A549 (cell line): ENCODE results near the gene CACNA1I. TPM values are rescaled to one million over a fixed set of nuclear protein-coding genes. Genes with fewer than 3 reads are reported as not detected.

Experiments used
- ATAC-seq, 2 experiments: fragments of 200-7000 bp in 1 of 2; fragments of >200 bp in 1 of 2; cut with Nextera tagmentation in 1 of 2; cut with Tn5 transposase in 1 of 2; 3 replicates each; pipeline versions ENCODE4 v1.8.0 to v1.9.1; 2018 to 2020; ENCODE audit warnings: mild to moderate bottlenecking in 1 of 2, moderate library complexity in 1 of 2
- CTCF ChIA-PET: fragments of 300-600 bp; sonication (Branson Sonifier 250); formaldehyde crosslinking; extraction: SDS; loops from one replicate; lab custom pipeline; 2021; ENCODE audit warnings: antibody characterized with exemption, inconsistent platforms; lab: Yijun Ruan, JAX
- POLR2A ChIA-PET: fragments of 350-600 bp; formaldehyde crosslinking; extraction: SDS; loops from one replicate; lab custom pipeline; 2021; ENCODE audit warnings: antibody characterized with exemption, inconsistent platforms; lab: Yijun Ruan, JAX
- DNase-seq, 2 experiments: peaks; one replicate each; pipeline versions ENCODE4 v3.0.0 to v3.0.0-alpha.2; 2011 to 2016; ENCODE audit warnings: low read depth in 1 of 2, low spot score in 1 of 2
- FAIRE-seq: peaks from 2 replicates; lab custom pipeline; 2011; peaks lifted over from hg19 to GRCh38; lab: Jason Lieb, UNC
- H3K27ac ChIP-seq, 2 experiments: fragments of >200 bp; sonication (Bioruptor Twin); formaldehyde crosslinking; 3 replicates each; pipeline ENCODE4 v1.5.1; 2016 to 2017
- H3K4me1 ChIP-seq: fragments of >200 bp; sonication (Bioruptor Twin); formaldehyde crosslinking; 3 replicates; pipeline ENCODE4 v1.6.1; 2016
- H3K4me2 ChIP-seq: fragments of >200 bp; sonication (Bioruptor Twin); formaldehyde crosslinking; 3 replicates; pipeline ENCODE4 v1.6.1; 2016
- H3K4me3 ChIP-seq: fragments of >200 bp; sonication (Bioruptor Twin); formaldehyde crosslinking; 3 replicates; pipeline ENCODE4 v1.5.1; 2016
- H3K9me3 ChIP-seq: fragments of >200 bp; sonication (Bioruptor Twin); formaldehyde crosslinking; 3 replicates; pipeline ENCODE4 v1.6.1; 2016
- CHD2 ChIP-seq: fragments of 150-350 bp; IDR thresholded peaks from 2 replicates; pipeline ENCODE4 v1.6.1; 2014; ENCODE audit warnings: low read length; ENCODE audit not compliant: partially characterized antibody
- FOSL2 ChIP-seq, 2 experiments: fragments of 450-650 bp in 1 of 2; fragments of >200 bp in 1 of 2; sonication (Bioruptor Twin) in 1 of 2; formaldehyde crosslinking; IDR thresholded peaks; 2 replicates each; pipeline versions ENCODE4 v1.5.0 to v1.6.1; 2016 to 2020; ENCODE audit warnings: mild to moderate bottlenecking in 1 of 2, moderate library complexity in 1 of 2
- HDAC2 ChIP-seq: fragments of 200-600 bp; sonication (generic); IDR thresholded peaks from 2 replicates; pipeline ENCODE4 v1.6.1; 2016
- KDM1A ChIP-seq: fragments of 200-600 bp; sonication (generic); IDR thresholded peaks from 2 replicates; pipeline ENCODE4 v1.6.1; 2016; ENCODE audit warnings: low read depth, mild to moderate bottlenecking
- KDM5A ChIP-seq: fragments of 200-600 bp; sonication (generic); IDR thresholded peaks from 2 replicates; pipeline ENCODE4 v1.6.1; 2016; ENCODE audit warnings: antibody characterized with exemption, mild to moderate bottlenecking
- MYC ChIP-seq: IDR thresholded peaks from 2 replicates; pipeline ENCODE4 v1.6.1; 2012; ENCODE audit warnings: mild to moderate bottlenecking, inconsistent platforms, low read length, improper control_type of control experiment, borderline replicate concordance
- NR3C1 ChIP-seq: fragments of >200 bp; sonication (Bioruptor Twin); formaldehyde crosslinking; IDR thresholded peaks from 3 replicates; pipeline ENCODE4 v1.6.1; 2017
- PHF8 ChIP-seq: fragments of 200-600 bp; sonication (generic); IDR thresholded peaks from 2 replicates; pipeline ENCODE4 v1.6.1; 2016; ENCODE audit warnings: low read depth, mild to moderate bottlenecking, antibody characterized with exemption, moderate library complexity, borderline replicate concordance
- POLR2A ChIP-seq: IDR thresholded peaks from 2 replicates; pipeline ENCODE4 v1.6.1; 2012; ENCODE audit warnings: mild to moderate bottlenecking, low read length
- RAD21 ChIP-seq, 2 experiments: fragments of >200 bp in 1 of 2; sonication (Bioruptor Twin) in 1 of 2; formaldehyde crosslinking in 1 of 2; IDR thresholded peaks in 1 of 2; conservative IDR thresholded peaks in 1 of 2; 2 replicates in 1 of 2; 3 replicates in 1 of 2; pipeline ENCODE4 v1.6.1; 2012 to 2018; ENCODE audit warnings: inconsistent platforms in 1 of 2
- RCOR1 ChIP-seq: fragments of 150-350 bp; IDR thresholded peaks from 2 replicates; pipeline ENCODE4 v1.6.1; 2014; ENCODE audit warnings: antibody characterized with exemption, low read length, low read depth
- RNF2 ChIP-seq: fragments of 200-600 bp; sonication (generic); IDR thresholded peaks from 2 replicates; pipeline ENCODE4 v1.6.1; 2016; ENCODE audit warnings: low read depth, mild to moderate bottlenecking, antibody characterized with exemption, moderate library complexity, borderline replicate concordance
- SREBF2 ChIP-seq: fragments of 450-650 bp; IDR thresholded peaks from 2 replicates; pipeline ENCODE4 v1.6.1; 2014; ENCODE audit warnings: mild to moderate bottlenecking, moderate library complexity
- TP53 ChIP-seq: fragments of 250-450 bp; sonication (Bioruptor Pico); IDR thresholded peaks from 2 replicates; pipeline ENCODE4 v1.5.0; 2021; ENCODE audit warnings: mild to moderate bottlenecking, moderate library complexity
- ZNF302 ChIP-seq: fragments of 250-450 bp; sonication (Bioruptor Pico); IDR thresholded peaks from 2 replicates; pipeline ENCODE4 v1.9.0; 2021; ENCODE audit warnings: inconsistent platforms, mild to moderate bottlenecking, moderate library complexity
- WGBS: methylation state at CpG from one replicate; pipeline ENCODE4 v1.1.6; 2017; ENCODE audit errors: missing lambda C conversion rate; 5-methylcytosine and 5-hydroxymethylcytosine counted together
- polyA plus RNA-seq, 4 experiments: library from polyadenylated mRNA; depleted of rRNA in 3 of 4; stranded (reverse); fragments of >200 nt; fragmentation: RNase III in 1 of 4; extraction: RNeasy Plus Mini Kit Qiagen cat#74134 plus additional on column Dnase treatment in 1 of 4; gene quantifications; 2 replicates in 3 of 4; 3 replicates in 1 of 4; pipeline ENCODE4 v1.2.3, GENCODE V29; 2011 to 2017
- TF ChIP-seq, protein P1 (sequence below): IDR thresholded peaks from 2 replicates; pipeline ENCODE4 v1.6.1; 2012; ENCODE audit warnings: low read depth, borderline replicate concordance
- TF ChIP-seq, protein P2 (sequence below): fragments of >200 bp; sonication (Bioruptor Twin); formaldehyde crosslinking; IDR thresholded peaks from 3 replicates; pipeline ENCODE4 v1.6.1; 2016
- TF ChIP-seq, protein P3 (sequence below): fragments of 200-600 bp; sonication (generic); IDR thresholded peaks from 2 replicates; pipeline ENCODE4 v1.6.1; 2016; ENCODE audit warnings: antibody characterized with exemption, mild to moderate bottlenecking, moderate library complexity
- TF ChIP-seq, protein P4 (sequence below): IDR thresholded peaks from 2 replicates; pipeline ENCODE4 v1.6.1; 2012

The CACNA1I gene
- polyA plus RNA-seq, 2 of the 4 experiments (the other 2 are of a cell fraction): 0.03 to 0.13 TPM

DNA sequence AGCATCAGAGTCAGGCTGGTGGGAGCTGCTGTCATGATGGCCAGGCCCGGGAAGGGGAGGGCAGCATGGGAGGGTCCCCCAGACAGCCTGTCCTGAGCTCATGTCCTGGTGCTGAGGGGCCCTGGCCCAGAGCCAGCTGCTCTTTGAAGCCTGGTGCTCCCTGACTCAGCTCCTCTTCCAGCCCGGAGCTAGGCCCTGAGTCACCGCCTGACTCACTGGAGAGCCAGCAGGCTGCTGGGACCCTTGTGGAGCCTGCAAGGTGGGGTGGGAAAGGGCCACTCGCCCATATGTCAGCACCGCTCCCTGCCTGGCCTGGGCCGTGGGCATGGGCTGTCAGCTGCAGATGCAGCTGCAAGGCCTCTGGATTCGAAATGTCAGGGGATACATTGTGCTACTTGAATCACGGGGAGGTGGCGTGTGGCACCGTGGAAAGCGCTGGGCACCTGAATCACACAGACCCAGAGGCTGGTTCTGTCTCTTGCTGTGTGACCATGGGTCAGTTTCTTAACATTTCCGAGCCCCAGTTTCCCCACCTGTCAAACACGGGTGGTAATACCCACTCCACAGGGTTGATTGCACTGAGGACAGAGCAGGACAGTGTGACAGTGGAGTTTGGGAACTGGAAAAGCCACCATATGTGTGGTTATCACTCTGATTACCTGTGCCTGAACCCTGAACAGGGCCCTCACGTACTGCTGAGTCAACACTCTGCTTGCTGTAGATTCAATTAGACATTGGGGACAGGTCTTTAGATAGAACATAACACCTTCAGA lies 4.4 kb downstream of the CACNA1I start (continued):
- TF ChIP-seq RCOR1 (no peak), RNF2 (no peak), ZNF302 (CRISPR knock-in tag) (no peak)
- TF ChIP-seq, protein P1, sequence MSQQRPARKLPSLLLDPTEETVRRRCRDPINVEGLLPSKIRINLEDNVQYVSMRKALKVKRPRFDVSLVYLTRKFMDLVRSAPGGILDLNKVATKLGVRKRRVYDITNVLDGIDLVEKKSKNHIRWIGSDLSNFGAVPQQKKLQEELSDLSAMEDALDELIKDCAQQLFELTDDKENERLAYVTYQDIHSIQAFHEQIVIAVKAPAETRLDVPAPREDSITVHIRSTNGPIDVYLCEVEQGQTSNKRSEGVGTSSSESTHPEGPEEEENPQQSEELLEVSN: no peak

DNA sequence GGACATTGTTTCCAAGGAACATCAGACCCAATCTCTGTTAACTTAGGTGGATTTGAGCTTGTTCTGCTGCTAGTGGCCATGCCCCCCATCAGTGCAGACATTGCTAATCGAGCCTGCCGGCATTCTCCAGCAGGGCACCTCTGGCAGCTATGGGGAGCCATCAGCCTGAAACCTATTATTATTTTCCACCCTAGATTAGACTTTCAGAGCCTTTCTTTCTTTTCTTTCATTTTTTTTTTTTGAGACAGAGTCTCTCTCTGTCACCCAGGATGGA lies 4.9 kb downstream of the CACNA1I start:
- H3K4me3 ChIP-seq: no peak overlapping the region
- POLR2A ChIA-PET: interaction anchor here (0.7 to 1.2 kb wide), 2 partner anchors 18 to 212 kb away, joined by 3 read pairs; no protein-coding TSS in a partner anchor
- 92% methylated on average over 2 of the region's 2 CpGs for WGBS
- CTCF ChIA-PET: interaction anchor here (0.6 to 3.1 kb wide), 5 partner anchors 11 to 764 kb away, joined by 3 to 16 read pairs (median 3); no protein-coding TSS in a partner anchor
- peak overlapping the region; percentile 45 to 80 for H3K27ac ChIP-seq
- ATAC-seq: peak; percentile 6 to 26; a peak in 3 of 6 replicates
- no peak for DNase-seq
- H3K9me3 ChIP-seq: no peaks in the 10 kb centered on the region
- no peak for FAIRE-seq
- H3K4me1 ChIP-seq: peaks cover 18% of the 10 kb centered on the region
- H3K4me2 ChIP-seq: peak overlapping the region; percentile 47
- TF ChIP-seq TP53 (CRISPR knock-in tag) (no peak), KDM5A (no peak), HDAC2 (no peak), RNF2 (no peak), SREBF2 (no peak), POLR2A (no peak), CHD2 (no peak), MYC (no peak), PHF8 (no peak), RAD21 (conservative IDR thresholded peaks at IDR 0.05 in 1 of 2, IDR thresholded peaks at IDR 0.05 in 1 of 2) (no peak), FOSL2 (IDR thresholded peaks at IDR 0.05) (no peak), FOSL2 (CRISPR knock-in tag; IDR thresholded peaks at IDR 0.05) (no peak), NR3C1 (no peak)
- TF ChIP-seq, protein P2, sequence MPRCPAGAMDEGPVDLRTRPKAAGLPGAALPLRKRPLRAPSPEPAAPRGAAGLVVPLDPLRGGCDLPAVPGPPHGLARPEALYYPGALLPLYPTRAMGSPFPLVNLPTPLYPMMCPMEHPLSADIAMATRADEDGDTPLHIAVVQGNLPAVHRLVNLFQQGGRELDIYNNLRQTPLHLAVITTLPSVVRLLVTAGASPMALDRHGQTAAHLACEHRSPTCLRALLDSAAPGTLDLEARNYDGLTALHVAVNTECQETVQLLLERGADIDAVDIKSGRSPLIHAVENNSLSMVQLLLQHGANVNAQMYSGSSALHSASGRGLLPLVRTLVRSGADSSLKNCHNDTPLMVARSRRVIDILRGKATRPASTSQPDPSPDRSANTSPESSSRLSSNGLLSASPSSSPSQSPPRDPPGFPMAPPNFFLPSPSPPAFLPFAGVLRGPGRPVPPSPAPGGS: no peak
- TF ChIP-seq, protein P3, sequence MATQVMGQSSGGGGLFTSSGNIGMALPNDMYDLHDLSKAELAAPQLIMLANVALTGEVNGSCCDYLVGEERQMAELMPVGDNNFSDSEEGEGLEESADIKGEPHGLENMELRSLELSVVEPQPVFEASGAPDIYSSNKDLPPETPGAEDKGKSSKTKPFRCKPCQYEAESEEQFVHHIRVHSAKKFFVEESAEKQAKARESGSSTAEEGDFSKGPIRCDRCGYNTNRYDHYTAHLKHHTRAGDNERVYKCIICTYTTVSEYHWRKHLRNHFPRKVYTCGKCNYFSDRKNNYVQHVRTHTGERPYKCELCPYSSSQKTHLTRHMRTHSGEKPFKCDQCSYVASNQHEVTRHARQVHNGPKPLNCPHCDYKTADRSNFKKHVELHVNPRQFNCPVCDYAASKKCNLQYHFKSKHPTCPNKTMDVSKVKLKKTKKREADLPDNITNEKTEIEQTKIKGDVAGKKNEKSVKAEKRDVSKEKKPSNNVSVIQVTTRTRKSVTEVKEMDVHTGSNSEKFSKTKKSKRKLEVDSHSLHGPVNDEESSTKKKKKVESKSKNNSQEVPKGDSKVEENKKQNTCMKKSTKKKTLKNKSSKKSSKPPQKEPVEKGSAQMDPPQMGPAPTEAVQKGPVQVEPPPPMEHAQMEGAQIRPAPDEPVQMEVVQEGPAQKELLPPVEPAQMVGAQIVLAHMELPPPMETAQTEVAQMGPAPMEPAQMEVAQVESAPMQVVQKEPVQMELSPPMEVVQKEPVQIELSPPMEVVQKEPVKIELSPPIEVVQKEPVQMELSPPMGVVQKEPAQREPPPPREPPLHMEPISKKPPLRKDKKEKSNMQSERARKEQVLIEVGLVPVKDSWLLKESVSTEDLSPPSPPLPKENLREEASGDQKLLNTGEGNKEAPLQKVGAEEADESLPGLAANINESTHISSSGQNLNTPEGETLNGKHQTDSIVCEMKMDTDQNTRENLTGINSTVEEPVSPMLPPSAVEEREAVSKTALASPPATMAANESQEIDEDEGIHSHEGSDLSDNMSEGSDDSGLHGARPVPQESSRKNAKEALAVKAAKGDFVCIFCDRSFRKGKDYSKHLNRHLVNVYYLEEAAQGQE: no peak

DNA sequence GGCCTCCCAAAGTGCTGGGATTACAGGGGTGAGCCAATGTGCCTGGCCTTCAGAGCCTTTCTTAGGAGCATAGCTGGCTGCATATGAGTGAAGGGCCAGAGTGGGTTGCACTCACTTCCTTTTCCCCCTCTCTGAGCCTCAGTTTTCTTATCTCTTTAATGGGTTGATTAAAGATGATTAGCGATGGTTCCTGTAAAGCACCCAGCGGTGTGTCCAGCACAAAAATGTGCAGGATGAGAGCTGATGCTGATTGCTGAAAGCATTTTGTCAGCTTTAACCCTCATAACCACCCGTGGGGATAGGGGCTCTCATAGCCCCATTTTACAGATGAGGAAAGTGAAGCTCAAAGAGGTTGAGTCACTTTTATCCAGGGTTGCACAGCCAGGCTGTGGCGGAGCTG lies 5.5 kb downstream of the CACNA1I start:
- ATAC-seq (no peak), FAIRE-seq (no peak), DNase-seq (no peak)
- ChIA-PET CTCF (interaction anchor here (0.6 to 3.1 kb wide), 6 partner anchors 11 to 775 kb away, joined by 3 to 16 read pairs (median 3); no protein-coding TSS in a partner anchor), POLR2A (interaction anchor here (0.7 to 1.2 kb wide), 2 partner anchors 17 to 211 kb away, joined by 3 read pairs; no protein-coding TSS in a partner anchor)
- no peaks in the 10 kb centered on the region for H3K9me3 ChIP-seq
- no peak overlapping the region for H3K4me3 ChIP-seq
- 81% methylated on average over 4 of the region's 4 CpGs for WGBS
- TF ChIP-seq, protein P4, sequence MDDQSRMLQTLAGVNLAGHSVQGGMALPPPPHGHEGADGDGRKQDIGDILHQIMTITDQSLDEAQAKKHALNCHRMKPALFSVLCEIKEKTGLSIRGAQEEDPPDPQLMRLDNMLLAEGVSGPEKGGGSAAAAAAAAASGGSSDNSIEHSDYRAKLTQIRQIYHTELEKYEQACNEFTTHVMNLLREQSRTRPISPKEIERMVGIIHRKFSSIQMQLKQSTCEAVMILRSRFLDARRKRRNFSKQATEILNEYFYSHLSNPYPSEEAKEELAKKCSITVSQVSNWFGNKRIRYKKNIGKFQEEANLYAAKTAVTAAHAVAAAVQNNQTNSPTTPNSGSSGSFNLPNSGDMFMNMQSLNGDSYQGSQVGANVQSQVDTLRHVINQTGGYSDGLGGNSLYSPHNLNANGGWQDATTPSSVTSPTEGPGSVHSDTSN: no peak
- TF ChIP-seq KDM1A: peak; percentile 58; the same call in 1 of the 2 replicates
- H3K27ac ChIP-seq: peak overlapping the region in 1 of 2 experiments; percentile 49; a peak in 1 of 6 replicates
- H3K4me1 ChIP-seq: peaks cover 18% of the 10 kb centered on the region
- H3K4me2 ChIP-seq: no peak overlapping the region
